ENCODE measurements around the gene PTTG1IP2.

Gene PTTG1IP2

DNA sequence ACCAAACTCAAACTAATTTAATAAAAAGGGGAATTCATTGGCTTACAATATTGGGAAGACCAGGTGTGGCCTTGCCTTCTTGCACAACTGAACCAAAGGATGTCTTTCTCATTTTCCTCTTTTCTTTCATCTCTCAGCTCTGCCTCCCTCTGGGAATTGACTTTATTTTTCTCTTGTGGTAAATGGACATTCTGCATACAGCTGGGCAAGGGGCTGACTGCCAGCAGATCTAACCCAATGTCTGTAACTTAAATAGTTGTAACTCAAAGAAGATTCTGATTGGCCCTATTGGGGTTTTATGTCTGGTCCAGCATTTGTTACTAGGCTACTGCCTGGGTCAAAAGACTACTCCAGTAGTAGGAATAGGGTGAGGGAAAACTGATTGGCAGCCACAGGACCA lies 15.3 kb downstream of the PTTG1IP2 start:
- no peak for DNase-seq

DNA sequence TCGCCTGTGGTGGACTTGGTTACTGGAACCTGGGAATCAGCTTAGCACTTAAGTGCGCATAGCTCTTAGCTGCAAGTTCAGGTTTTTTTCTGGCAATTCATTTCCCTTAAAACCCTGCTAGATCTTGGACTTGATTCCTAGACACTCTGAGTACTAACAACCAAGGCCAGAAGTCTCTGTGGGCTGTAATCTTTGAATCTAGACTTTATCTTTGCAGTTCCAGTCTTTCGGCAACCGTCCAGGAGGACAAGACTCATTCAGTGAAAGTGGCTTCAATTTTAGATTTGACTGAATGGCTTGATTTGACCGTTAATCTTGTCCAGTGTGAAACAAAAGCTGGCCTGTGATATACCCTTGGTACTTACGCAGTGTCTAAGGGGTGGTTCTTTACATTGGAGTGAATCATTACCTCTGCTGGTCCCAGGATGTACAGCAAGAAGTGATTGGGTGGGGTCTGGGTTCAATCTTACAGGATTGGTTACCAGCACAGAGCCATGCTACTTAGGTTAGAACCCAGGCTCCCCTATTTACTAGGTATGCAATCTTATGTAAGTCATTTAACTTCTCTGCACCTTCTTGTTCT lies 16.4 kb downstream of the PTTG1IP2 start:
- DNase-seq: no peak

DNA sequence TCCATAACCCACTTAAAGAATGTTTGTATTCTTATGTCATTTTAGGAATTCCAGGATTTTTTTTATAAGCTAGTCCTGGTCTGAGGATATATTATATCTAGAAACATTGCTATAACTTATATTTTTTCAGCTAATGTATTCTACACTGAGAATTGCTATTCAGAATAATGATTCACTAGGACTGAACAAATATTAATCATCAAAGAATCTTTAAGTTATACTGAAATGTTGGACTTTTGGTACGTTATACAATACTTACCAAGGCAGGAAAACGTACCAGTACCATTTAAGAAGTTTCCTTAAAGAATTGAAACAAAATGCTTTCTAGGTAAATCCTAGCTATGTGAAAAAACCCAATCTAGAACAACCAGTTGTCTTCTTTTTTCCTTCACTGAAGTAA lies 18.4 kb downstream of the PTTG1IP2 start:
- no peak for DNase-seq

DNA sequence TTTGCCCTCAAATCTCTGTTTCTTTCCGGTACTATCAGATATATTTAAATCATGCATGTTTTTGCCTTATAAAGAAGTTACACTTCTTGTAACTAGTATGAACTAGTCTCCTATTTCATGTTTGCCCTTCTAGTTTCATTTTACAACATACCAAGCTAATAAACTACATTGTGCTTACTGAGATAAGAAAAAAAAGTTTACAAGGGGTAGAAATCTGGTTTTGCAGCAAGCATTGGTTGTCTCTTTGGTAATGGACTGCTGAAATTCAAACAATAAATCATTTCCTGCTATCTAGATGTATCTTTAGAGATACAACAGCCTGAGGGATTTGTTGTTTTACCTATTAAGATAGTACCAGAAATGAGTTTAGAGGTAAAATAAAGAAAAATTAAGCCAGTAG lies 18.8 kb downstream of the PTTG1IP2 start:
- no peak for DNase-seq

DNA sequence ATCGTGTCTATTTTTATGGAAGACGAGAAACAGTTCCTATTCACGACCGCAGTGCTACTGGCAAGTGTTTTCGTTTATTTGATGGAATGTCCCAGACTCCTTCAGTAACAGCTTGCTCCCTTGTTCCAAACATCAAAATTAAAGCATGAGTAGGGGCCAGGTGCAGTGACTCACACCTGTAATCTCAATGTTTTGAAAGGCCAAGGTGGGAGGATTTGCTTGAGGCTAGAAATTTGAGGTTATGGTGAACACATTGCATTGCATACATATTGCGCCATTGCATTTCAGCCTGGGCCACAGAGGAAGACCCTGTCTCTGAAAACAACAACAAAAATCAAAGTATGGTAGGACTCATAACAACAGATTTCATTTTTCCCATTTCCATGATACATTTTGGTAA lies 22.8 kb downstream of the PTTG1IP2 start:
- no peak for DNase-seq

DNA sequence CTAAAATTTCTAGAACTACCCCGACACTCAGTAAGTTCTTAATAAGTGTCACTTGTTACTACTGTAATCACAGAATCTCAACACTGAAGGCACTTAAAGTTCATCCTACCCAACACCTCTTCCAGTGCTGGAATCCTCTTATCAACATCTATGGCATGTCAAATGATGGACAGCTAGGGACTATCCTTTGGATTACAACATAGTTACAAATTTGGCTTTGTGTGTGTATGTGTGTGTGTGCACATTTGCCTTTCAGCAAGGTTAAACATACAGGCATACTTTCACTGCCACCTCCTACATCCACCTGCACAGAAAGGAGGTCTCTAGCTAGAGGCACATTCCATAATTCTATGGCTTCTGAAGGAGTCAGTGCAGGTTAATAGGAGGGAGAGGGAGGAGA lies 25.8 kb downstream of the PTTG1IP2 start:
- no peak for DNase-seq

DNA sequence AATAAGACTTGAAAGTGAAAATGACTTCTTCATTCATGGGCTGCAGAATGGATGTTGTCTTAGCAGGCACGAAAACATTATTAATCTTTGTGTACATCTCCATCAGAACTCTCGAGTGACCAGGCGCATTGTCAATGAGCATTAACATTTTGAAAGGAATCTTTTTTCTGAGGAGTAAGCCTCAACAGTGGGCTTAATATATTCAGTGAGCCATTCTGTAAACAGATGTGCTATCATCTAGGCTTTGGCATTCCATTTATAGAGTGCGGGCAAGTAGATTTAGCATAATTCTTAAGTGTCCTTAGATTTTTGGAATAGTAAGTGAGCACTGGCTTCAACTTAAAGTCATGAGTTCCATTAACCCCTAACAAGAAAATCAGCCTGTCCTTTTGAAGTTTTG lies 33.1 kb downstream of the PTTG1IP2 start:
- DNase-seq: no peak

DNA sequence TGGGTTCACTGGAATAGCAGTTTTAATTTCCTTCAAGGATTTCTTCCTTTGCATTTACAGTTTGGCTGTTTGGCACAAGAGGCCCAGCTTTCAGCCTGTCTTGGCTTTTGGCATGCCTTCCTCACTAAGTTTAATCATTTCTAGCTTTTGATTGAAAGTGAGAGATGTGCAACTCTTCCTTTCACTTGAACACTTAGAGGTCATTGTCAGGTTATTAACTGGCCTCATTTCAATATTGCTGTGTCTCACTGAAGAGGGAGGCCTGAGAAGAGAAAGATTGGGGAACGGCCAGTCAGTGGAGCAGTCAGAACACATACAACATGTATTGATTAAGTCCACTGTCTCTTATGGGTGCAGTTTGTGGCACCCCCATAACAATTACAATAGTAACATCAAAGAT lies 33.9 kb downstream of the PTTG1IP2 start:
- no peak for DNase-seq

DNA sequence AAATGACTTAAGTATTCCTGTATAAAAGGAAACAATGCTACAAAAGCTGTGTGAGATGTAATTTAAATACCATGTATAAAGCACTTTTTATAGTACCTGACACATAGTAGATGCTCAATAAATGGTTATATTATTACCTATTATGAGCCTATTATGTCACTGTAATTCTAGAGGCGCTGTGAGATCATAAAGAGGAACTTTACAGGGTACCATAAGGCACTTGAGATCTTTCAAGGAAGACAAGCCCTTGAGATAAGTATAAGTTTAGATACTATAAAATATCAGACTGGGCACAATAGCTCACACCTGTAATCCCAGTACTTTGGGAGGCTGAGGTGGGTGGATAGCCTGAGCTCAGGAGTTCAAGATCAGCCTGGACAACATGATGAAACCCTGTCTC lies 38.3 kb downstream of the PTTG1IP2 start:
- no peak for DNase-seq

DNA sequence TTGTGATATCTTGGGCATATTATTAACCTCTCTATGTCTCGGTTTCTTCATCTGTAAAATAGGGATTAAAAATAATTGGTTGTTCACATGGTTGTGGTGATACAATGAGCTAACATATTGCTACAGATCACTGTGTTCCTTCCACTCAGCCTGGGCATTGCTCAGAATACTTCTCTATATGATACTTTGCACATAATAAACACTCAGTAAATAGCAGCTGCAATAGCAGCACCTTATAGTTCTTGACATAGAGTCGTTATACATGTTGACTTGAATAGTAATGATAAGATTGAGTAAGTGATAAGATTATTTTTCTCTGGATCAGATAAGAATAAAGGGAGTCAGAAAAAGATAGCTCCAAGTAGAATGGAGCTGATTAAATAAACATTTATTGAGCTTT lies 42.3 kb downstream of the PTTG1IP2 start:
- no peak for DNase-seq

DNA sequence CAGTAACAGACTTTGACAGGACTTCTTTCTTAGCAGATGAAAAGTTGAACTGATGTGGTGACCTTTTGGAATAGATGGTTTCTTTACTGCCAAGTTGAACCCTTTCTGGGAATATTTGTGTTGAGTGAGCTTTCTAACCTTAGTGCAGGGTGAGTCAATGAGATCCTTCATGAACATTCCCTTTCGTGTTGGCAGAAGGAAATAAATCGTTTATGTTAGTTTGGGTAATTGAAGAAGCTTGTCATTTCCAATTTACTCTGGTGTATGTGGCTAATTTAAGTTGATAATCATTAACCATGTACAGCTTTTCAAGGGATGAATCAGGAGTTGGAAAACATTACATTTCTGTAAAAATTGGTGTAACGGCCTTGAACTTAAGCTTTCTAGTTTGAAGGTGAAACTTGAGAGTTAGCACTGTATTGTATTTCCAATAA lies 43.4 kb downstream of the PTTG1IP2 start:
- peak; percentile 32 for DNase-seq

DNA sequence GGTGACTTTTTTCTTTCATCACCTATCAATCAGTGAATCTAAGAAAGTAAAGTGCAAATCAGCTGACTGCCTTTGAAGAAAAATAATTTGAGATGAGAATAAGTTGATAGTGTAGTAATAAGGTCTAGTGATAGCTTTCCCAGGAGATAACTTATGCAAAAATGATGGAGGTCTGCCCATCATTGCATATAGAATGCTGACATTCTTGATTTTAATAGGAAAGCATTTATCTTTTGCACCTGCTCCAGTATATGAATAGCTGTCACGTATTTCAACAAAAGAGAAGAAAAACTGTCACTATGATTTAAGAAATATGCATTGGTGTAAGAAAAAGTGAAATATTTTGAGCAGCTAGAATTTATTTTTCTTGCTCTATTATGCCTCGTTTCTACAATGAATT lies 46.8 kb downstream of the PTTG1IP2 start:
- DNase-seq: no peak

DNA sequence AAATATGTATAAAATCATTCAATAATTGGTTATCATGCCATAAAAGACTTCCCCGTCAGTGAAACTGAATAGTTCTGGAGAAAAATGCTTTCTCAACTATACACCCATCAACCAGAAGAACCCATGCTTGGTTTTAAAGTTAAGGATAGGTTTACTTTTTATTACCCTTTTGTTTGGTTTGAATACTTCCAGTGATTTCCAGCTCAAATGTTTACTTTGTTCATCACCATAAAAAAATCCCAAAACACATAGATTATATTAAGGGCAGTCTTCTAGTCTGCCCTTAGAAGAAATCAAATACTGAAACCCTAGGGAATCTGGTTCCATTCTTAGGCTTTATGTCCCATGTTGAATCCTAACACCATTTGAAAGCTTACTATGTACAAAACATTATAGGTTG lies 49.2 kb downstream of the PTTG1IP2 start:
- DNase-seq: no peak

DNA sequence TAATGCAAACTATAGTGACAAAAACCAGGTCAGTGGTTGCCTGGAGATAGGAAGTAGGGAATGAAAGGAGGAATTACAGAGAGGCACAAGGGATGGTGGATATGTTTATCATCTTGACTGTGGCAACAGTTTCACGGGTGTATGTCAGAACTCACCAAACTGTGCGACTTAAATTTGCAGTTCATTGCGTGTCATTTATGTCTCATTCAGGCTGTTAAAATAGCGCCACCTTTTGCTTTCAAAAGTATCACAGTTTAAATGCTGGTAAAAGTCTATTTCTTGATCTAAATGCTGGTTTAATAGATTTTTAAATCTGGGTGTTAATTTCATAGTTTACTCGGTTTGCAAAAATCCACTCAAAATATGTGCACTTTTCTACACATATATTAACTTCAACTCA lies 51.0 kb downstream of the PTTG1IP2 start:
- DNase-seq: no peak

DNA sequence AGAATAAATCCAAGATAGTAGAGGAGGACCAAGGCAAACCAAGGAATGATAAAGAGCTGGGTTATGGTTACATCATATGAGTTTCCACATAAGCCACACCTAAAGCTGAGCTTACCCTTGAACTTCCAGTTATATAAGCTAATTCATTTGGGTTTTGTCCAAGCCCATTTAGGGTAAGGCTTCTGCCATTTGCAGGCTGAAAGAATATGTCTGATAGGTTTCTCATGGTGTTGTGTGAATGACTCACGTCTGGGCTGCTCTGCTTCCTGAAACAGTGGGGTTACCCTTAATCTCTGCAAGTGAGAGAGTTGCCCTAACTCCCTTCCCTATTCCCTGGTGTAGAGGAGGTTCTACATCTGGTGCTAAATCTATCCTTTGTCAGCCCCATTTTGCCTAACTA lies 60.8 kb downstream of the PTTG1IP2 start:
- DNase-seq: no peak

DNA sequence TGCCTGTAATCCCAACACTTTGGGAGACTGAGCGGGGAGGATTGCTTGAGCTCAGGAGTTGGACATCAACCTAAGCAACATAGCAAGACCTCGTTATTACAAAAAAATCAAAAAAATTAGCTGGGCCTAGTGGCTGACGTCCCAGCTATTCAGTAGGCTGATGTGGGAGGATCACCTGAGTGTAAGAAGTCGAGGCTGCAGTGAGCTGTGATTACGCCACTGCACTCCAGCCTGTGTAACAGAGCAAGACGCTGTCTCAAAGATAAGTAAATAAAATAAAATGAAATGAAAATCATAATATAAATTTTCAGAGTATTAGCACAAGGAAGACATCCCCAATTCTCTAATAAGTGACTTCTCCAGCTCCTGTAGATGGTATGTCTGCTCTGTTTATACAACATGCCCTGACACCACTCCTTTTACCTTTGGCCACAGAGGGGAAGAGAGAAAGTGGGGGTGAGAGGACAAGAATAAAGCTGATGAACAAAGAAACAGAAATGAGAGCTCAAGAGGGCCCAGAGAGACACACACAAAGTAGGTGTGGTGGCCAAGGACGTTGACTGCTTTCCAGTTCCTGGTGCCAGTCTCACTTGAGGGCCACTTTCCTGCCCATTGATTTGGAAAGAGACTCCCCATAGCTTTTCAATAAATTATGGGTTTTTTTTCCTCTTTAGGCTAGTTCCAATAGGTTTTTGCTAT lies 62.9 kb downstream of the PTTG1IP2 start:
- no peak for DNase-seq

DNA sequence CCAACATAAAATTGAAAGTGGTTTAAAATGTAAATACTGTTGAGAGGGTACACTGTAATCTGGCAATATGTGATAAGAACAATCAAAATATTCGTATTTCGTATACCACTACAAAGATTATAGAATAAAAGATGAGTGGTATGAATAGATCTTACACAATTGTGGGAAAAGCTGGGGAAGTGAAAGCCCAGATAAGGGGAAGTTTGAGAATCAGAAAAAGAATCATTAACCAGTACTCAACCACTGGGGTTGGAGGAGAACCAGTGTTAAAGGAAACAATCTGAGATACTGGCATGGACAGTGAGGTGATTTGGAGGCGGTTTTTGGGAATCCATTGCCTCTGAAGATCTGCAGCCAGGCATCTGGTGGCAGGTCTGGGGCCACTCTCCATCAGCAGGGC lies 67.0 kb downstream of the PTTG1IP2 start:
- no peak for DNase-seq

DNA sequence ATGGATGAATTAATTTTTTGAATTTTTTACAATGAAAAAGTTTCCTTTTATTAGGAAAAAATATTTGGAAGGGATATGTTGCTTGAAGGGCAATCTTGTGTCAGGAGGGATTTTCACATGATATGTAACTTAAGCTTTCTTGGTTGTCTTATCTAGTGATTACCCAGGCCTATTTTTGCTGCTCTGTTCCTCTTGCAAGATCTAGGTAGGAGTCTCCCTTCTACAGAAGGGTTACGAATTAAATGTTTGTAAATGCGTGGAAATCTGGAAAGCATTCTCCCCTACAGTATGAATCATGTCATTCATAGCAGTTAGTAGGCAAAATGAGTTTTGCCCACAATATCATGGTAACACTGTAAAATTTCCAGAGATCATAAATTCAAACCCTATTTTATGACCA lies 69.0 kb downstream of the PTTG1IP2 start:
- DNase-seq: no peak

DNA sequence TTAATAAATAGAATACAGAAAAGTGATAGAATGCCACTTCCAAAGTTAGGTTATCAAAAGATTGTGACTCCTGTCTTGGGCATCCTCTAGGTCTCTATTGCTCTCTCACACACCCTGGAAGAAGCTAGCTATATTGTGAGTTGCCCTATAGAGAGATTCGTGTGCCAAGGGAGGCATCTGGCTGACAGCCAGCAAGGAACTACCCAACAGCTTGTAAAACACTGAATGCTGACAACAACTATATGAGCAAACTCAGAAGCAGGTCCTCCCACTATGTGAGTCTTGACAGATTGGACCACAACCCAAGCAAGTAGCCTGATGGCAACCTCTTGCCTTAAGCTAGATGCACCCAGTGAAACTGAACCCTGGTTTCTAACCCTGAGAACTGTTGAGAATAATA lies 71.0 kb downstream of the PTTG1IP2 start:
- DNase-seq: no peak

DNA sequence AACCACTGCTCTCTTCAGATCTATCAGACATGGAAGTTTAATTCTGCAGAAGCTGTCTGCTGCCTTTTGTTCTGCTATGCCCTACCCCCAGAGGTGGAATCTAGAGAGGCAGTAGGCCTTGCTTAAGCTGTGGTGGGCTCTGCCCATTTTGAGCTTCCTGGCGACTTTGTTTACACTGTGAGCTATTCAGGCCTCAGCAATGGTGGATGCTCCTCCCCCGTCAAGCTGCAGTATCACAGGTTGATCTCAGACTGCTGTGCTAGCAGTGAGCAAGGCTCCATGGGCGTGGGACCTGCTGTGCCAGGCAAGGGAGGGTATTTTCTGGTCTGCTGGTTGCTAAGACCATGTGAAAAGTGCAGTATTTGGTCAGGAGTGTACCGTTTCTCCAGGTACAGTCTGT lies 81.6 kb downstream of the PTTG1IP2 start:
- no peak for DNase-seq

DNA sequence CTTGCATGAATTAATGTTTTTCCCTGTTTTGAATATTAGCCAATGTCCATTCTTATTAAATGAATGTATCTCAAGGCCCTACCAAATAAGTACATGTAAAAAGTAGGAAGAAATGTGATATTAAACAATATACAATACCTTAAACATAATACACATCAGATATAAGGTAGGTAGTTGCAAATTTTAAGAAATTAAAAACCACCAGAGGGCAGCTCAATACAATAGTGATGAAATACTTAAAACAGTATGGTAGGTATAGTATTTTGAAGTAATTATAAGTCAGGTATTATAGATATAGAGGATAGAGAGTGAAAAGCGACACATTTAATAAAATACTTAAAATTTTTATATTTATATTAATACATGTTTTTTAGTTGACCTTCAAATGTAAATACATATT lies 83.1 kb downstream of the PTTG1IP2 start:
- peak; percentile 25 for DNase-seq

DNA sequence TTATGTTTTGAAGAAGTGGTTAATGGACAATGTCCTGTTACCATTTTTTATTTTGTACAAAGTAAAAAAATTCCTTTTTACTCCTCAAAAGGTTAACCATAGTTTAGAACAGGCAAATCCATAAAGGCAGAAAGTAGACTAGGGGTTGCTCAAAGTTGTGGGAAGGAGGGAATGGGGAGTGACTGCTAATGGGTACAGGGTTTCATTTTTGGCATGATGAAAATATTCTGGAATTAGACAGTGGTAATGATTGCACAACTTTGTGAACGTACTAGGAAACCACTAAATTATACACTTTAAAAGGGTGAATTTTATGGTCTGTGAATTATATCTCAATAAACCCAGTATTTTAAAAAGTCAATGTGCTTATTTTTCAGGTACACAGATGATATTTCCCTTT lies 91.3 kb downstream of the PTTG1IP2 start:
- no peak for DNase-seq

Data from kidney glomerular epithelial cell (primary cell).